NCI-H2227 treated with DMSO at 0.1 percent for 48 hours (cell line): ENCODE results near the gene ZXDC.

Experiments used
- DNase-seq: peaks from one replicate; lab custom pipeline; 2025; lab: John Stamatoyannopoulos, UW

The ZXDC gene

DNA sequence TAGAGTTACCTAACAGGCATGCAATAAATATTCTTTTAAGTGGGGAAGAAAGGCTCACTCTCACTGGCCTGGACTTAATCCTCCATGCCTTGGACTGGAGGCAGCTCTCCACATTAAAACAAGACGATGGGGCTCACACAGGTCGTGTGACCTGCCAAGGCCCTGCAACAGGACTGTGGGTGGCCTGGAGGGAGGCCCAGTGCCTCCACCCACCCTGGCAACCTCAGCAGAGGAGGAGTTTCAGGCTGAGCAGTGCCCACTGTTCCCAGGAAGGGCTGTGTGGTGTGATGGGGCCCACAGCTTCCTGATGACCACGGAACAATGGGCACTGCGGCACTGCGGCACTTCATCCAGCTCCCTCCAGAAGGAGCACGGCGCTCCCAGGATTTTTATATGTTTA, 36.3 kb upstream of the ZXDC start:
- no peak for DNase-seq

GRCh38 chr3:126511291-126511690, 35.6 kb upstream of the ZXDC start:
- DNase-seq, result no peak

DNA sequence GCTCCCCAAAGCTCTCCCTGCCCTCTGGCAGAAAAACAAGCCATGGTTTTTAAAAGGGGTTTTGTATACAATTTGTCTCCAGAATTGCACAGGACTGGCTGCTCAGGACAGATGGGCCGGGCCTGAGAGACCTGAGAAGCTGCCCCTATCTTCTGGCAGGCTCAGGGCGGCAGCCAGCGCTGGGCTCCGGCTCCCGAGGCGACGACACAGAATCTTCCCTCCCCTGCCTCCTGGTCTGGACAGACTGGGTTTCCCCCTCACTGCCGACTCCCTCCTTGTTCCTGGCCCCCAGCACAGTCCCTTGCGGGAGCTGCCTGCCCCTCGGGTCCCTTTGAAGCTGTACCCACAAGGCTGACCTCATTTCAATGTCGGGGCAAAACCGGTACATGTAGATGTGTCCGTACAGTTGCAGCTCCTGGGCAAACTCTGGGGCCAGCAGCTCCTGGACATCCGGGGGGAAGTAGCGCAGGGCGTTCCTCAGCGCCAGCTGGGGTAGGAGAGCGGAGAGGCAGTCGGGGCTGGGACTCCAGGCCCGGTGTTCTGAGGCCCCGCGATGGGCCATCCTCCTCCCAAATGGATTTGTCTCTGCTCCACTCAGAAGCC, 34.7 kb upstream of the ZXDC start:
- no peak for DNase-seq

DNA sequence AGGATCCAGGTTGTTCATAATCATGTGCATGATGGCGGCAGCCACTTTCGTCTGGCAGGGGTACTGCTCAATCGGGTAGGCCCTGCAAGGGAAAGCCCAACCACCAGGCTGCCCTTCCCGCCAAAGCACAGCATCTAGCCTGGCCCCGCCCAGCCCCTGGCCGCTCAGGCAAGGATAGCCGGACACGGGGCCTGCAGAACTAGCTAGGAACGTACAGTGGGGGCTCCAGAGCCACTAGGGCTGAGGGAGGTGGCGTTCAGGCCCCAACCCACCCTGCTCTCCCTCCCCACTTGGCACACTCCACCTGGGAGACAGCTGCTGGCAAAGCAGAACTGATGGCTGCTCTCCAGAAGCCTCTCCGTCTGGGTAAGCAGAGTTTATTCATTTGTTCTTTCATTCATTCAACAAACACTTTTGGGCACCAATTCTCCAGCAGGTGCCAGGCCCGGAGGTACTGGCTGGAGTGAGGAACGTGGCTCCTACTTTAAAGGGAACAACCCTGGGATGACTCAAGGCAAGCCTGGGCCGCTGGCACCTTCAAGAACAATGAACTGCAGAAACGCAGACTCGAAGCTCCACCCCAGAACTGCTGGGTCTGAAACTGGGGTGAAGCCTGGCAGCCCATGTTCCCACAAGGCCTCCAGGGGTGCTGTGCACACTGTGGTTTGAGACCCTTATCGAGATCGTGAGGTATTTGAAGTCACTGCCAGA, 34.1 kb upstream of the ZXDC start:
- no peak for DNase-seq

DNA sequence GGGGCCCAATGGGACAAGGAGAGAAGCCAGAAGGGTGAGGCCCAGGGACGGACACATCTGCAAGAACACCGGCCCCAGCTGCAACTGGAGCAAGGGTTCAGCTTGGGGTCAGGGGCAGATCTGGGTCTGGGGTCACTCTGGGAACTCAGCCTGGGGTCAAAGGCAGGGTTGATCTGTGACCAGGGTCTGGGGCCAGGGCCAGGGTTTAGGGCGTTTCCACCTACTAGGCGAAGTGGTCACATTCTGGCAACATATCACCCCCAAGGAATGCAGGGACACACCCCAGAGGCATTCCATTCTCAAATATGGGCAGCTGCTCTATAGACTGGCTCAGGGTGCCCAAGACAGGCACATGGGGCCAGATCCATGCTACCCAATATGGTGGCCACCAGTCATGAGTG, 32.9 kb upstream of the ZXDC start:
- no peak for DNase-seq

GRCh38 chr3:126507886-126508285, 32.2 kb upstream of the ZXDC start:
- no peak for DNase-seq

DNA sequence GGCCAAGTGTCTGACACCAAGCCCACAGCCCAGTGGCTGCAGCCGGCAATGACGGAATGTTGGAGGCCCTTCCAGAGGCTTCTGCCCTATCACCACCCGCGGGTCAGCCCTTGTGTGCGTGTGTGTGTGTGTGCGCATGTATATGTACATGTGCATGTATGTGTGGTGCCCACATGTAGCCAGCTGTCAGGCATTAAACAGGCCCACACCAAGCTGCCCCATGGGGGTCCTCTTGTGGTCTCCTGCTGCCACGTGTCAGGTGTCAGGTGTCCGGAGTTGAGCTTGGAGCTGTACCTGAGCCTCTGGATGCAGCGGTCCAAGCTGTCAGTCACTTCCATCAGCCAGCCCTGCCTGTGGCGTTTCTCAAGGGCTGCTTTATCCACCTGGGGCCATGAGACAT, 28.0 kb upstream of the ZXDC start:
- no peak for DNase-seq

GRCh38 chr3:126502656-126503055, 27.0 kb upstream of the ZXDC start:
- no peak for DNase-seq

- DNase-seq, result no peak
These were observed 26.0 kb upstream of the ZXDC start for GRCh38 chr3:126501736-126502135.

- DNase-seq, result no peak
These were observed 25.4 kb upstream of the ZXDC start for GRCh38 chr3:126501054-126501453.

- DNase-seq, result no peak
These were observed 24.3 kb upstream of the ZXDC start for GRCh38 chr3:126500016-126500415.

DNA sequence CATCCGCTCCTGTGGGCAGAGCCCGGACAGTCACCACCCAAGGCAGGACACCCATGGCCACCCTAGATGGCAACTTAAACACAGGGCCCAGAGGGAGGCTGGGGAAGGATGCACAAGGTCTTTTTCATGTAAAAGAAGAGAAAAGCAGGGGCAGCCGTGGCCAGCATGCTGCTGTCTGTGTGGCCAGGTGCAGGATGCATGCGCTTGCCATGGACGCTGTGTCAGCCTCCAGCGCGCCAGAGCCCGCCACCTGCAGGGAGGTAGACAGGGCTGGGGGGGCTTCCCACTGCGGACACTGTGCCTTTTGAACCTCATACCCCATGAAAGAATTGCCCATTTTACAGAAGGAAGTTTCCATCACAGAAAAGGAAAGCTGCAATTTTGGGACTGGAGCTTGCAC, 23.7 kb upstream of the ZXDC start:
- DNase-seq, result no peak

- DNase-seq, result no peak
These were observed 23.2 kb upstream of the ZXDC start for GRCh38 chr3:126498929-126499328.

DNA sequence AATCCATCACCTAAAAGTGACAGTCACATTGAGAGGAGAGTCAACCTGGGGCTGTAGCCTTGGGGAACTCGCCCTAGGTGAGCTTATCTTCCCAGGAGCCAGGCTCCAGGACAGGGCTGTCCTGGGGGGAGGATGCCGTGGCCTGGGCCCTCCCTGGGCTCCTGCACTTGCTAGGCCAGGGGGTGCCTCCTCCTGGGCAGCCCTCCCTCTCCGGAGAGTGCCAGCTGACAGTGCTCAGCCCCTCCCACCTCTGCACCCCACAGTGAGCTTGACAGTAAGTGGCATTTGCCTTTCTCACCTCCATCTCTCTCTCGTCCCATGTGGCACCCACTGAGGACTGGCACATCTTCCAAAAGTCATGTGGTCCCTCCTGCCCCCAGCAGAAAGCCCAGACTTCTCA, 22.8 kb upstream of the ZXDC start:
- DNase-seq, result no peak

DNA sequence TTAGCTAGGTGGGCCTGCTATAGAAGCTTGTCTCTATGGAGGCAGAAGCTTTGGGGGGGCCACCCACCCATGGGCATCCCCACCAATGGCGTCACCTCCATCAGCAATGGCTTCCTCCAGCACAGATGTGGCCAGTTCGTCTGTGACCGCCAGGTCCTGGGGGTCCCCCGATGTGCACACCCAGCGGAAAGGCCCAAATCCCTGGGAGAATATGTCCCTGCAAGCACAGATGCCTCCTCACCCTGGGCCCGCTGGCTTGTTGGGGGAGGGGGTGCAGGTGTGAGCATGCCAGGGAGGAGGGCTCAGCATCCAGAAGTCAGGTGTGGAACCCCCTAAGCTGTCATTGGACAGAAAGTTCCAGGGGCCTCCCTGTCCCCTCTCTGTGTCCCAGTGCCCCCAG, 22.3 kb upstream of the ZXDC start:
- no peak for DNase-seq

DNA sequence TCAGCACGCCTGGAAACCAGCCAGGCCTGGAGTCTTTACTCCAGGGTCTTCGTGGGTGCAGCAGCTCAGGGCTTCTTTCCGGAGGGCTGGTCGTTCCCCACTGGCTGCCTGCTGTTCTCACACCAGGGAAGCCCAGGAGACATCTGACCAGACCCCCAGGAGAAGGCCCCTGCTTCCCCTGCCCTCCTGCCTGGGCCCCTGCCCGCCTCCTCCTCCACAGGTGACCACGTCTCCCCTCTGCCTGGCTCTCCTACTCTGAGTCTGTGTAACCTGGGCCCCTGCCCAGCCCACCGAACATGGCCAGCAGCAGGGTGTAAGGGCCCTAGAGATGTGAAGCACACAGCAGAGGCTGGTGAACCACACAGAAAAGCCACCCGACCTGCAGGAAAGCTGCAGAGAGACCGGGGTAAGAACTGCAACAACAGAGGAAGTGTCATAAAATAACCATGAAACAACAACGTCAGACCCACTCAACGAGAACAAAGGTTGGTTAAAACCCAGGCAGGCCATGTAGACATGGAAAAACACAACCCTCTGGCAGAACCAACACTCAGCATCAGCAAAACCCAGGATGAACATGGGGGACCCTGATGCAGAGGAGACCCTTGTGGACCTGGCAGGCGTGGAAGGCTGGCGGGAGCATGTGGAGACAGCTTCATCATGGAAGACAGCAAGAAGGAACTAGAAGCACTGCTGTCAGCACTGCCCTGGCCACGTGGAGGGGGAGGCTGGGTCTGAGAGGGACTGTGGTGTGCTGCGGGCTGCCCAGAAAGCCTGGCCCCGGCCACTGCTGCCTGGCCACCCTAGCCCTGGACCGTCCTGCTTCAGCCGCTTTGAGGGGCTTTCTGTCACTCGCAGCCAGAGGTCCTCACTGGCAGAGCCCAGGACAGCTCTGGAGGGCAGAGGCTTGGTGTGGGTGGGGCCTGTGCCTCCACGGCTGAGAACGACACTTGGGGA, 21.5 kb upstream of the ZXDC start:
- no peak for DNase-seq

DNA sequence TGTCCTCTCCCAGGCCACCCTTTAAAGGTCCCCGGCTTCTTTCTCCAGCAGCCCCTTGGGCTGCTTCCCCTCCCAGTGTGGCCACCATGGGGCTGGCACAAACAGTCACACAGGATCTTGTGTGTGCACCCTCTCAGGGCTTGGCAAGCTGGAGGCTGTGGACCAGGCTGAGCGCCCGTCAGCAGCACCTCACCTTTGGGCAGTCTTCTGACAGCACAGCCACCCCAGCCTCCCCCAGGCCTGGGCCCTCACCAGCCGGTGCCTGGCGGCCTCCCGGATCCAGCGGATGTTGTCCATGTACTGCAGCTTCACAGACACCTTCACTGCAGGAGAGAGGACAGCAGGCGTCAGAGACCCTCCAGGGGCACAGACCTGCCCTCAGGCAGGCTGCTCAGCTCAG, 20.1 kb upstream of the ZXDC start:
- DNase-seq, result no peak

GRCh38 chr3:126494970-126495230, 19.2 kb upstream of the ZXDC start:
- DNase-seq, result no peak

DNA sequence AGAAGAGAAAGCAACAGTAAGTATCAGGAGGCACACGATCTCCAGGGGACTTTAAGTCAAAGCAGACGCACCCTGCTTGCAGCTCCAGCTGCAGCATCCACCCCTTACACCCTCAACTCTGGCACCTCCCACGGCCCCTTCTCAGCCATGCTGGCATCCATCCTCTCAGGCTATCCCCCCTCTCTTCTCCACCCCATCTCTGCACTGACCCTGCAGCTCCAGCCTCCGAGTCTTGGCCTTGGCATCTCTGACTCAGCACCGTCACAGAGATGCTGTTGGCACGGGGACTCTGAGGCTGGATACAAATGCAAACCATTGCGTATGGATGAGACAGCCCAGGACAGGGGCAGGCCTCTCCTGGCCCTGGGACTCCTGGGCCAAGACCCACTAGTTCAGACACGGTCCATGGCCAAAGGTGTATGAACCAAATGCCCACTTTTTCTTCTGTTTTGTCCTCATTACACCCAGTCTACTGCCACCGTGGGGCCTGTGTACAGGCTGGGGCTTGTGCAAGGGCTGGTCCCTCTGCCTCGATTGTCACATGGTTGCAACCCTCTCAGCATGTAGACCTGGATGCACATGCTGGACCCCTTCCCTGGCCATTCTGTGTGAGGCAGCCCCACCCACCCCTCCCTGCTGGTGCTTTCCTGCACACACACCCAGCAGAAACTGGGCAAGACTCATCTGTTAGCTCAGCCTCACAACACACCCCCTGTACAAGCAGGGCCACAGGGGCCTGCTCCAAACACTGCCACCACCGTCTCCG, 18.7 kb upstream of the ZXDC start:
- DNase-seq, result no peak

GRCh38 chr3:126493739-126494138, 18.0 kb upstream of the ZXDC start:
- DNase-seq, result no peak

GRCh38 chr3:126493051-126493450, 17.4 kb upstream of the ZXDC start:
- no peak for DNase-seq

GRCh38 chr3:126491221-126492013, 15.7 kb upstream of the ZXDC start:
- DNase-seq, result no peak
